ENCODE data around the gene NDFIP2. TPM values are rescaled to one million over a fixed set of nuclear protein-coding genes. Genes with fewer than 3 reads are reported as not detected.

Gene NDFIP2
- total RNA-seq (2014; rRNA removed; shearing (Covaris generic)) (0.18 and 0.54 TPM in 2 replicates), total RNA-seq (2022) (4.0 and 4.8 TPM in 2 replicates), Bru-seq, nascent RNA (percentile 50 among the genes with signal in this experiment), BruChase-seq, experiment 1, labeled RNA remaining after a 6-hour chase (percentile 42 among the genes with signal in this experiment), BruChase-seq, experiment 2, labeled RNA remaining after a 2-hour chase (percentile 46 among the genes with signal in this experiment)
- long read RNA-seq, full-length matches to known transcripts, result 11 of 14 reads
- long read RNA-seq, partial matches to known transcripts, result 2 of 14 reads
- long read RNA-seq, other reads (novel, unspliced or antisense), result 1 of 14 reads

- H2AFZ ChIP-seq (ENCODE audit: low read length), result peak within 1 kb of the TSS; percentile 95
- H3K79me2 ChIP-seq (ENCODE audit: insufficient read depth, low read depth, low read length), result no peaks in the 10 kb centered on the region
- H3K4me3 ChIP-seq (ENCODE audit: low read depth, low read length, poor library complexity, severe bottlenecking), result peak within 1 kb of the TSS; percentile 72
- peak within 1 kb of the TSS; percentile 93 for H3K4me2 ChIP-seq (ENCODE audit: low read length)
- intact Hi-C loops (cut with micrococcal nuclease; ENCODE audit: unreplicated experiment), result no loop called here
- peaks cover 9% of the 10 kb centered on the region for H3K4me1 ChIP-seq (ENCODE audit: insufficient read depth, low read length, poor library complexity, severe bottlenecking)
- CTCF ChIA-PET (ENCODE audit: unreplicated experiment), result no interaction called here
- 0 out of 2 replicates have a peak, but pooled peaks have one; percentile 38 for TF ChIP-seq EZH2phosphoT487 (IDR thresholded peaks at IDR 0.05; ENCODE audit: borderline replicate concordance, low read depth, low read length)
- no peak for TF ChIP-seq CTCF (conservative IDR thresholded peaks at IDR 0.05; ENCODE audit: low read length)
- H3K9me3 ChIP-seq (ENCODE audit: low read length), result no peaks in the 10 kb centered on the region
- no peak within 1 kb of the TSS for H3K27ac ChIP-seq (ENCODE audit: low read depth, low read length, poor library complexity, severe bottlenecking)
- POLR2A ChIA-PET, result interaction anchor here (1.2 to 2.0 kb wide), 3 partner anchors 25 to 57 kb away, joined by 4 to 10 read pairs (median 5); no protein-coding TSS in a partner anchor
- H3K36me3 ChIP-seq (ENCODE audit: insufficient read depth, low read length), result no peaks in the 10 kb centered on the region
- BruUV-seq (replicated peaks), result no TSS peak
- H3K9me2 ChIP-seq (ENCODE audit: insufficient read depth, low read length), result no peaks in the 10 kb centered on the region
- H4K20me1 ChIP-seq (ENCODE audit: insufficient read depth, low read length), result no peaks in the 10 kb centered on the region
- DNase-seq (ENCODE audit: low spot score), result peak; percentile 52
These were observed at the start of gene NDFIP2 for GRCh38 chr13:79480954-79481684. NDFIP2 (plus strand) TSS chr13:79481155; CDS start chr13:79481204, 49 bp downstream.

GRCh38 chr13:79432086-79432485 lies 48.9 kb upstream of the NDFIP2 start:
- Histone ChIP-seq H3K4me3 (ENCODE audit: low read depth, low read length, poor library complexity, severe bottlenecking) (no peak overlapping the region), H3K27ac (ENCODE audit: low read depth, low read length, poor library complexity, severe bottlenecking) (no peak overlapping the region), H4K20me1 (ENCODE audit: insufficient read depth, low read length) (no peaks in the 10 kb centered on the region), H3K4me2 (ENCODE audit: low read length) (no peak overlapping the region), H3K9me2 (ENCODE audit: insufficient read depth, low read length) (no peaks in the 10 kb centered on the region), H3K9me3 (ENCODE audit: low read length) (no peaks in the 10 kb centered on the region), H3K36me3 (ENCODE audit: insufficient read depth, low read length) (no peaks in the 10 kb centered on the region), H3K79me2 (ENCODE audit: insufficient read depth, low read depth, low read length) (no peaks in the 10 kb centered on the region), H2AFZ (ENCODE audit: low read length) (no peak overlapping the region), H3K4me1 (ENCODE audit: insufficient read depth, low read length, poor library complexity, severe bottlenecking) (no peaks in the 10 kb centered on the region)
- intact Hi-C loops (cut with micrococcal nuclease; ENCODE audit: unreplicated experiment), result no loop called here
- no TSS peak for BruUV-seq (replicated peaks)
- ChIA-PET CTCF (ENCODE audit: unreplicated experiment) (no interaction called here), POLR2A (no interaction called here)
- no peak for TF ChIP-seq EZH2phosphoT487 (IDR thresholded peaks at IDR 0.05; ENCODE audit: borderline replicate concordance, low read depth, low read length)
- TF ChIP-seq CTCF (conservative IDR thresholded peaks at IDR 0.05; ENCODE audit: low read length), result no peak
- no peak for DNase-seq (ENCODE audit: low spot score)

Data from OCI-LY7 (cell line).